PC-3 (cell line): ENCODE data around the gene SAMHD1. TPM values are rescaled to one million over a fixed set of nuclear protein-coding genes. Genes with fewer than 3 reads are reported as not detected.

Source experiments
- ATAC-seq: fragments of 200-7000 bp; cut with Tn5 transposase; 2 replicates; pipeline ENCODE4 v1.9.1; 2020; ENCODE audit warnings: mild to moderate bottlenecking, moderate library complexity
- BruUV-seq: library from RNA; stranded (reverse); fragments of 400-500 nt; replicated peaks from 2 replicates; lab custom pipeline; 2021; lab: Mats Ljungman, UMichigan
- CTCF ChIA-PET: fragments of 300-600 bp; sonication (Branson Sonifier 250); formaldehyde crosslinking; loops from one replicate; lab custom pipeline; 2022; ENCODE audit warnings: antibody characterized with exemption; lab: Charles Lee
- POLR2A ChIA-PET: fragments of 300-600 bp; sonication (Branson Sonifier 250); formaldehyde crosslinking; loops from one replicate; lab custom pipeline; 2022; ENCODE audit warnings: antibody characterized with exemption; ENCODE audit not compliant: unreplicated experiment; lab: Charles Lee
- DNase-seq: peaks from one replicate; pipeline ENCODE4 v3.0.0-alpha.2; 2015
- H2AFZ ChIP-seq: fragments of 300-600 bp; sonication (generic); 2 replicates; pipeline ENCODE4 v1.6.0; 2016; ENCODE audit warnings: antibody characterized with exemption, low read length
- H3F3A ChIP-seq: fragments of 300-600 bp; sonication (generic); one replicate; pipeline ENCODE4 v1.6.0; 2017; ENCODE audit warnings: antibody characterized with exemption, low read length, control low read depth, mild to moderate bottlenecking; ENCODE audit not compliant: unreplicated experiment
- H3K27ac ChIP-seq: fragments of 300-600 bp; sonication (generic); 2 replicates; pipeline ENCODE4 v1.5.1; 2016; ENCODE audit warnings: mild to moderate bottlenecking, low read length
- H3K27me3 ChIP-seq: fragments of 300-600 bp; sonication (generic); 2 replicates; pipeline ENCODE4 v1.6.1; 2016; ENCODE audit warnings: low read length, mixed read lengths
- H3K36me3 ChIP-seq: fragments of 300-600 bp; sonication (generic); 2 replicates; pipeline ENCODE4 v1.6.1; 2016; ENCODE audit warnings: low read depth, mixed run types, low read length, mixed read lengths
- H3K4me1 ChIP-seq: fragments of 300-600 bp; sonication (generic); 2 replicates; pipeline ENCODE4 v1.5.1; 2016; ENCODE audit warnings: low read length; ENCODE audit not compliant: insufficient read depth
- H3K4me2 ChIP-seq: fragments of 300-600 bp; sonication (generic); 2 replicates; pipeline ENCODE4 v1.6.0; 2016; ENCODE audit warnings: low read length
- H3K4me3 ChIP-seq: fragments of 300-600 bp; sonication (generic); 2 replicates; pipeline ENCODE4 v1.5.1; 2016; ENCODE audit warnings: mild to moderate bottlenecking, low read length, mixed read lengths
- H3K79me2 ChIP-seq: fragments of 300-600 bp; sonication (generic); 2 replicates; pipeline ENCODE4 v1.6.1; 2017; ENCODE audit warnings: low read length, mixed read lengths
- H3K9ac ChIP-seq: fragments of 300-600 bp; sonication (generic); 2 replicates; pipeline ENCODE4 v1.6.0; 2016; ENCODE audit warnings: mild to moderate bottlenecking, low read length
- H3K9me2 ChIP-seq: fragments of 300-600 bp; sonication (generic); replicated peaks from 2 replicates; pipeline ENCODE4 v1.6.1; 2016; ENCODE audit warnings: mixed run types, low read length, mixed read lengths
- H3K9me3 ChIP-seq: fragments of 300-600 bp; sonication (generic); 2 replicates; pipeline ENCODE4 v1.6.1; 2016; ENCODE audit warnings: low read length, mixed read lengths
- H4K20me1 ChIP-seq: fragments of 300-600 bp; sonication (generic); 2 replicates; pipeline ENCODE4 v1.6.1; 2016; ENCODE audit warnings: low read length, mixed read lengths
- CTCF ChIP-seq: fragments of 300-600 bp; sonication (generic); conservative IDR thresholded peaks from 2 replicates; pipeline ENCODE4 v1.5.1; 2017; ENCODE audit warnings: antibody characterized with exemption, low read depth, mild to moderate bottlenecking, low read length
- EZH2 ChIP-seq: fragments of 300-600 bp; sonication (generic); IDR thresholded peaks from one replicate; pipeline ENCODE4 v1.6.1; 2017; ENCODE audit warnings: antibody characterized with exemption, mild to moderate bottlenecking, low read length; ENCODE audit not compliant: unreplicated experiment
- EZH2phosphoT487 ChIP-seq: fragments of 300-600 bp; sonication (generic); IDR thresholded peaks from 2 replicates; pipeline ENCODE4 v1.6.1; 2018; ENCODE audit warnings: mild to moderate bottlenecking, antibody characterized with exemption, low read length, borderline replicate concordance
- intact Hi-C: fragments of 100-400 bp; cut with micrococcal nuclease; formaldehyde crosslinking; loops from 2 replicates; pipeline ENCODE4 v1.9.0; 2023
- total RNA-seq: library from RNA; depleted of rRNA; stranded (reverse); fragments of >200 nt; gene quantifications from 2 replicates; pipeline ENCODE4 v1.2.3, GENCODE V29; 2014

Gene SAMHD1
- total RNA-seq, 1 experiment from 2014 or later, result 24.2 TPM

- no TSS peak for BruUV-seq
- H3K4me1 ChIP-seq, result no peaks in the 10 kb centered on the region
- H3K9ac ChIP-seq, result no peak overlapping the region
- TF ChIP-seq EZH2phosphoT487 (no peak), EZH2 (no peak), CTCF (no peak)
- ATAC-seq, result no peak
- H3F3A ChIP-seq, result no peaks in the 10 kb centered on the region
- H3K27me3 ChIP-seq, result no peaks in the 10 kb centered on the region
- H3K36me3 ChIP-seq, result no peaks in the 10 kb centered on the region
- no peaks in the 10 kb centered on the region for H4K20me1 ChIP-seq
- H3K27ac ChIP-seq, result no peak overlapping the region
- CTCF ChIA-PET, result interaction anchor here (0.5 kb wide), 1 partner anchor 739 kb away, joined by 7 read pairs; no protein-coding TSS in a partner anchor
- H3K9me2 ChIP-seq, result no peaks in the 10 kb centered on the region
- no peak overlapping the region for H3K4me2 ChIP-seq
- H3K4me3 ChIP-seq, result no peak overlapping the region
- no peaks in the 10 kb centered on the region for H3K9me3 ChIP-seq
- POLR2A ChIA-PET, result no interaction called here
- intact Hi-C loops, result no loop called here
- H3K79me2 ChIP-seq, result no peaks in the 10 kb centered on the region
- DNase-seq, result no peak
- no peak overlapping the region for H2AFZ ChIP-seq
These were observed 70.2 kb downstream of the SAMHD1 start for GRCh38 chr20:36881331-36881730.

- intact Hi-C loops, result no loop called here
- POLR2A ChIA-PET, result no interaction called here
- ATAC-seq (no peak), DNase-seq (no peak)
- no peak overlapping the region for H2AFZ ChIP-seq
- no peaks in the 10 kb centered on the region for H3K9me3 ChIP-seq
- TF ChIP-seq EZH2, result no peak
- TF ChIP-seq EZH2phosphoT487, result no peak
- TF ChIP-seq CTCF, result no peak
- no peak overlapping the region for H3K9ac ChIP-seq
- no peaks in the 10 kb centered on the region for H3K79me2 ChIP-seq
- H3K4me2 ChIP-seq, result no peak overlapping the region
- no peak overlapping the region for H3K4me3 ChIP-seq
- no peaks in the 10 kb centered on the region for H3K27me3 ChIP-seq
- no peaks in the 10 kb centered on the region for H3K36me3 ChIP-seq
- H3K27ac ChIP-seq, result no peak overlapping the region
- H4K20me1 ChIP-seq, result no peaks in the 10 kb centered on the region
- no TSS peak for BruUV-seq
- H3K4me1 ChIP-seq, result no peaks in the 10 kb centered on the region
- H3F3A ChIP-seq, result no peaks in the 10 kb centered on the region
- H3K9me2 ChIP-seq, result no peaks in the 10 kb centered on the region
- CTCF ChIA-PET, result no interaction called here
These were observed 70.7 kb downstream of the SAMHD1 start for GRCh38 chr20:36880741-36881250.

- ATAC-seq (no peak), DNase-seq (no peak)
- no peak overlapping the region for H3K9ac ChIP-seq
- H3K27ac ChIP-seq, result no peak overlapping the region
- H3K4me1 ChIP-seq, result no peaks in the 10 kb centered on the region
- no peaks in the 10 kb centered on the region for H3K9me3 ChIP-seq
- no peak overlapping the region for H2AFZ ChIP-seq
- no peaks in the 10 kb centered on the region for H3K27me3 ChIP-seq
- no peak overlapping the region for H3K4me3 ChIP-seq
- intact Hi-C loops, result no loop called here
- TF ChIP-seq CTCF (no peak), EZH2 (no peak), EZH2phosphoT487 (no peak)
- H3K9me2 ChIP-seq, result no peaks in the 10 kb centered on the region
- POLR2A ChIA-PET, result no interaction called here
- no peaks in the 10 kb centered on the region for H3K36me3 ChIP-seq
- CTCF ChIA-PET, result no interaction called here
- H4K20me1 ChIP-seq, result no peaks in the 10 kb centered on the region
- H3K4me2 ChIP-seq, result no peak overlapping the region
- H3F3A ChIP-seq, result no peaks in the 10 kb centered on the region
- no peaks in the 10 kb centered on the region for H3K79me2 ChIP-seq
- BruUV-seq, result no TSS peak
These were observed 72.6 kb downstream of the SAMHD1 start for GRCh38 chr20:36878941-36879340.
